Stimulated activated CD8-positive, alpha-beta memory T cell treated with anti-CD3 and anti-CD28 coated beads, Interleukin-7, amount 100 ng/mL, for 4 hours (primary cell): Measurements from ENCODE around the gene KCNN3.

Experiments
- DNase-seq, 2 donors: peaks; one replicate each; pipeline ENCODE4 v3.0.0-alpha.2; 2020; ENCODE audit warnings: low read depth in 2 of 2

The KCNN3 gene

DNA sequence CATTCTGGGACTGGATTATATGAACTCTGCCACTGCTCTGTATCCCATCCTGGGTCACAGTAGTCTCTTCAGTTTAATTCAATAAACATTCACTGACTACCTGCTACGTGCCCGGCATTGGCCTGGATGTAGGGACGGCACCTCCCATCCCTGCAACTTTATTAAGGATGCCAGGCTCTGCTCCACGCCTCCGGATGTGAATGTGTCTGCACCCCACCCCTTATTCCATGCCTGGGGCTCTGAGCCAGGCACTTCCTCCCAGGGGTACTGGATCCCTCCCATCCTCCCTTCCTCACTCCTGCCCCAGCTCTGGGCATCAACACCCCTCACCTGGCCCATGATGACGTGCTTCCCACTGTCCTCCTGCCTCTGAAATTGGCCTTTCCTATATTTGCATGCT lies 53.7 kb downstream of the KCNN3 start:
- DNase-seq = no peak

DNA sequence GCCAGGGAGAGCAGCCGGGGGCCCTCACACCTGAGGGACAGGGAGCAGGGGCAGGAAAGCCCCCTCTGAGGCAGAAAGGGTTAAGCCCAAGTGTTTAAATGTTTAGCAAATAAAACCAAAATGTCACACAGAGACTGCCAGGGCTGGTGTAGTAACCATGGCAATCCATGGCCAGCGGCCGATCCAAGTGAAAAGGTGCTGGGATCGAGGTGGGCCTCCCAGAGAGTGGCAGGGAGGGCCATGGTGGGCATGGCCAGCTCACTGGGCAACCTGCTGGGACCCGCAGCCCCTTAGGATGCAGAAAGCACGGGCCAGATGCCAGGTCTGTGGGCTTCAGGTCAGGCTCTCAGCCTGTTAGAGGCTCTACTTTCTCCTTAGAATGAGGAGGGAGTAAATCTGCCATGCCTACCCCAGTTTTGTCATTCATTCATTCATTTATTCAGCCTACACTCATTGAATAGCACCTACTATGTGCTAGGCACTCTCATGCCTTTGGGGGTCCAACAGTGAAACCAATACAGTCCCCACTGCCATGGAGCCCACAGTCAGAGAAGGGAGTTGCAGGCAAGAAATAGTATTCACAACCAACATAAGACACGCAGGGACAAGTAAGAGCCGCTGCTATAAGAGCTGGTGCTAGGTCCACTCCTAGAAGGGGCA lies 56.1 kb downstream of the KCNN3 start:
- DNase-seq = no peak

GRCh38 chr1:154813300-154813816 lies 56.7 kb downstream of the KCNN3 start:
- no peak for DNase-seq

GRCh38 chr1:154812877-154813276 lies 57.2 kb downstream of the KCNN3 start:
- no peak for DNase-seq

DNA sequence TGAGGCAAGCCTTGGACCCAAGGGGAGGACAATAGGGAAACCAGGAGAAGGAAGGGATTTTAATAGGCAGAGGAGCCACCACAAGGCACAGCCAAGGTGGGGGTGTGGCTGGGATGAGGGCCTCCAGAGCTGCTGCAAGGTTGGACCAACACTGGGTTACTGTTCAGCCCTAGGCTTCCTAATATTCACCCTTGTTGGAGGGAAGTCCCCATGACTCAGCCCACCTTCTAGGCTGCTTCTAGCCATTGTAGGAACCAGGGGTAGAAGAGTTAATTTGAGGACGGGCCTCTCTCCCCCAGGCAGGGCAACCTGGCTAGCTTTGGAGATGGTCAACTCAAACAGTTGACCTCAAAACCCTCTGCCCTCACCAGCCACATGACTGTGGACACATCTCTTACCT lies 59.5 kb downstream of the KCNN3 start:
- no peak for DNase-seq

- no peak for DNase-seq
Measured at GRCh38 chr1:154809436-154810413, 60.4 kb downstream of the KCNN3 start.

DNA sequence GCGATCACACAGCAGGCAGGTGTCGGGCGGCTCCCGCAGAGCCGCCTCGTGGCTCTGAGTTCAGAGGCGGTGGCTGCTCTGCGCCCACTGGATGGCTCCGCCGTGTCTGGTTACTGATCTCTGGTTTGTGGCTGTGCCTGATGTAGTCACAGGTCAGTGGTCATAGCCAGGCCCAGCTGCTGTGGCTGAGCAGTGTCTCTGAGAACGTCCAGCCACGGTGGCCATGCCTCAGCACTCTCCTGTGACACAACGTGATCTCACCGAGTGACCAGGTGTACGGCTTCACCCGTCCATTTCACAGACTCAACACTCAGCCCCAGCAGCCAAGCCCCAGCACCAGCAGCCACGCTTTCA lies 61.2 kb downstream of the KCNN3 start:
- DNase-seq = no peak

- DNase-seq = no peak
Measured at GRCh38 chr1:154808261-154808908, 61.7 kb downstream of the KCNN3 start.

- DNase-seq = no peak
Measured at GRCh38 chr1:154807048-154807591, 63.0 kb downstream of the KCNN3 start.

DNA sequence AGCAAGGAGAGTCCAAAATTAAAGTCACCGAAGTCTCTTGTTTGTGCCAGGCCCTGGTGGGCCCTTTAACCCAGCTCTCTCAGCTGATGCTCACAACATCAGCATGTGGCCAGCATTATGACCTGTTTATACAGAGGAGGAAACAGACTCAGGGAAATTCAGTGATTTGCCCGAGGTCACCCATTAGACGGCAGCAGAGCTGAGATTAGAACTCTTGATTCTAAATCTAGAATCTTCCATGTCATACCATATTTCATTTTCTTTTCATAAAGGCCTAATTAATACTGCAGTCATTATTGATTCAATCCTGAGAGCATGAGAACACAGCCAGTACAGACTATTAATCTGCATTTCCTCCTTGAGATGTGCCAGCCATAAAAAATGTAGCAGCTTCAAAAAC lies 63.7 kb downstream of the KCNN3 start:
- no peak for DNase-seq

- DNase-seq = no peak
Measured at GRCh38 chr1:154802982-154803920, 66.8 kb downstream of the KCNN3 start.

DNA sequence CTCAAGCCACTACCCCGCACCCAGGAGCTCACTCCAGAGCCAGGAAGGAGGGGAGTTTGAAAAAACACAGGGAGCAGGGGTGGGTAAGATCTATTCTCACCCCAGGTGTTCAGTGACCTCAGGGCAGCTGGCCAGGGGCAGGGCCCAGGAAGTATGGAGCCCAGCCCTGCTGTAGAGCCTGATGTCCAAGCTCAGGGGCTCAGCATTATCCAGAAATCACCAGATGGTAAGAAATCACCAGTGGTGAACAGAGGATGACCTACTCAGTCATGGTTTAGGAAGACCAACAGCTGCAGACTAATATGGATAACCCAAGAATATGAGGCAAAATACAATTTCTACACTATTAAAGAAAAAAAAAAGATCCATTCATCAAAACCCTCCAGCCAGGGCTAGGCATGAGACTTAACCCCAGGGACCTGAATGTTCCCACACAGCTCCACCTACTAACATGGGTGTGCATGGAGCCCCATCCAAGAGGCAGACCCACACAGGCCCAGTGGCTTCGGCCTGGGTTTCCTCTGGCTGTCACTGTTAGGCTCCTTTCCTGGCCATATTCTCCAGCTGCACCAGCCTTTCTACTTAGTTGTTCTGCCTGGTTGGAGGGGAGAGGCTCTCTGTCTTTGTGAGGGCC lies 67.6 kb downstream of the KCNN3 start:
- no peak for DNase-seq

DNA sequence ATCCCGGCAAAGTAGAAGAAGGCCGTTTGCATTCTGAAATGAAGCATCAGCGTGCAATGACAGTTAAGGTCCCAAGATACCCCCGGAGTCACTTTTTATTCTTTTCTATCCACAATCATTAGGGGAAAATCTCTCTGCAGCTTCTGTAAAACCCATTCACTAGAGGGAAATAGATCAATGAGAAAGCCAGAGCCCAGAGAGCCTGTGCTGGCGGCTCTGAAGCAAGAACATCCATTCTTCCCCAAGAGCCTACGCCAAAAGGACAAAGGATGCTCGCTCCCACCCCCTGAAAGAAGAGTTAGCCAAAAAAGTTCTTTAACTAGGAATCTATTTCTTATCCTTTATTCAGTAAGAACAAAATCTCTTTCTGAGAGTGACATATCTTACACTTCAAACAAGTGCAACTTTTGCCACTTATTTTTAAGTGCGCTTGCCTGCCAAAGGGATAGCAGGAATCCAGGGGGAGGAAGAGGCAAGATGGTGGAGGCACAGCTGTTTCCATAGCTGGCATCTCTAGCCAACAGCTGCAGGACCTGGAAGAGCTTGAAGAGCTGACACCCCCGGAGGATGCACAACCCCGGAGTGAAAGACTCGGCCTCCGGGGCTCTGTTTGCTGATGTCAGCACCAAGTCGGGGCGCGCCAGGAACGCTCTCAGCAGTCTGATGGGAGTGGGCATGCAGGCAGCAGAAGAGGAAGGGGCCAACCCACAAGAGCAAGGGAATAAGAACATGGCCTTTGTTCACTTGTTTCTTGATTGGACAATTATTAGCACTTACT lies 68.7 kb downstream of the KCNN3 start:
- no peak for DNase-seq

DNA sequence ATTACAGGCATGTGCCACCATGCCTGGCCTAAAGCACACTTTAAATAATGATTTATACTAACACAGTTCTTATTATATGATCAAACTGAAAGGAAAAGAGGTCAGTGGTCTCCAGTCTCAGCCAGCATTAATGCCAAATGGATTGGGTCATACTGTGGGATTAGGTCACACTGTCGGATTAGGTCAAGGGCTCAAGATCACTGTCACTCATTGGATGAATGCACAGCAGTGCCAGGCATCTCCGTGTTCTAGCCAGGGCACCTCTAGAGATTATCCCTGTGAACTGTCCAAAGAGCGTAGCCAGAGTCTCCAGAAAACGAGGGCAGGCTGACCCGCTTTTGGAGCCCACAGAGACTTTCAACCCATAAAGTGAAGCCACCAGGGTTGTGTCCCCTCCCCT lies 70.9 kb downstream of the KCNN3 start:
- no peak for DNase-seq

GRCh38 chr1:154798645-154799044 lies 71.4 kb downstream of the KCNN3 start:
- no peak for DNase-seq

DNA sequence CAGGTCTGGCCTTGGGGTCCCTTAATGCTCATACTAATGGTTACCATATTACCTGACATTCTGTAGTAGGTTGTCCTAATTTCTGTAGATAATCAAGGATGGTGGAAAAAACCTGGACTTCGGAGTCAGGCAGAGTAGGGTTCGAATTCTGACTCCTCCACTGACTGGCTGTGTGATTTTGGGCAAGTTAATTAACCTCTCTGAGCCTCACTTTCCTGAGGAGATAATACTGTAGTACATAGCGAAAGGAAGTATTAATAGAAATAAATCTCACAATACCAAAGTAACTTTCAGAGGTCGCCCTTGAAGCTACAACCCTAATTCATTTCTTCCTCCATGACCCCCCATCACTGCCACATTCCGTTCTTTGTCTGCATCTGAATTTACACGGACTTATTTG lies 72.9 kb downstream of the KCNN3 start:
- no peak for DNase-seq

DNA sequence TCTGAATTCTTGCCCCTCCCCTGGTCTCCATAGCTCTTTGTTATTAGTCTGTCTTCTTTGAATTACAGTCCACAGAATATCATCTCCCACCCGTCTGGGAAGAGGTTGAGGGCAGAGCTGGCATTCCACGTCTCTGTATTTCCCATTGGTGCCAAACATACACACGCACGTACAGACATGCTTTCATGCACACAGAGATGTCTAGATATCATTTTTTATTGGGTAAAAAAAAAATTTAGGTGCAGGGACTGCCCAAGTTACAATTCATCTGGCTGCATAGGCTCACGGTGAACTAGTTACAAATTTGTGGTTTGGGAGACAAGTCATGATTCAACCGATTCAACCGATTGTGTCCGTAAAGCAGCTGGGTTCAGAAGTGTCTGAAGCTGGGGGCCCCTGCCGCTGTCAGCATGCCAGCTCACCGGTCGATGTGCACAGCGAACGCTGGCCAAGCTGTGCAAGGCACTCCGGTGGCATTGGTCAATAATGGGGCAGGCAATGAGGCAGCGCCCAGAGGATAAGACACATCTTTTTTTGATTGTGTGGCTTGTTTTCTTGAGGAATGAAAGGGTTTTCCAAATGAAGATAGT lies 73.7 kb downstream of the KCNN3 start:
- no peak for DNase-seq

GRCh38 chr1:154794608-154795007 lies 75.5 kb downstream of the KCNN3 start:
- DNase-seq = no peak

GRCh38 chr1:154793685-154794084 lies 76.4 kb downstream of the KCNN3 start:
- no peak for DNase-seq
